Stomach (tissue), 4 donors: ENCODE measurements around the gene LRFN2.

ENCODE experiments used
- CTCF ChIP-seq, 7 experiments: fragments of 450-650 bp in 4 of 7; fragments of 200-600 bp in 3 of 7; sonication (generic) in 3 of 7; IDR thresholded peaks; one replicate each; pipeline ENCODE4 v1.5.1; 2016 to 2019; ENCODE audit warnings: antibody characterized with exemption in 7 of 7, control low read depth in 2 of 7, mild to moderate bottlenecking in 1 of 7
- POLR2A ChIP-seq, 4 donors: fragments of 450-650 bp; IDR thresholded peaks; one replicate each; pipeline ENCODE4 v1.6.1; 2016; ENCODE audit warnings: antibody characterized with exemption in 4 of 4, control low read depth in 2 of 4, mild to moderate bottlenecking in 1 of 4, moderate library complexity in 1 of 4
- POLR2AphosphoS5 ChIP-seq, 3 donors: sonication (generic); formaldehyde crosslinking; IDR thresholded peaks; one replicate each; pipeline ENCODE4 v1.6.1; 2016; ENCODE audit warnings: antibody characterized with exemption in 3 of 3

GRCh38 chr6:40523505-40524172, 63.5 kb downstream of the LRFN2 start:
- TF ChIP-seq CTCF (IDR thresholded peaks at IDR 0.05) (no peak), POLR2A (IDR thresholded peaks at IDR 0.05) (no peak), POLR2AphosphoS5 (IDR thresholded peaks at IDR 0.05) (no peak)
